ENCODE results near the gene RNF5.
"Not testable (repeated sequence)": the region's sequence is repeated elsewhere in the genome, so short reads cannot be mapped to it uniquely, and the experiment has no call there.

The RNF5 gene

DNA sequence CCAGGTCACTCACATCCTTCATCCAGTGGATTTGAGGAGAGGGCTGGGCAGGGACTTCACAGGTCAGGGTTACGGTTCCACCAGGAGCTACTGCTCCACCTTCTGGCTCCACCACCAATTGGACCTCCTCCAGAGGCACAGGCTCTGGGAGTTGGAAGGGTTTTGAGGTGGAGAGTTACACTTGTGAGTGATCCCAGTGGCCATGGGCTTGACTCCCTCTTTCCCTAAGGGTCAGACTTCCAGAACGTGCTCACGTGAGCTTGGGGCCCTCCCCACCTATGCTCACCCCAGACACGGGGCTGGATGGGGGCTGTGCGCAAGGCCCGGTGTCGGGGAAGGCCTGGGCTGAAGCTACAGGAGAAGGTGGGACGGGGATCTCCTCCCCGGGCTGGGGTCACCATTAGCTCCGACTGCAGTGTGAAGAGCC is 4.4 kb downstream of the RNF5 start:
- H3K4me3 ChIP-seq (ENCODE audit: low read depth, low read length): no peak overlapping the region
- TF ChIP-seq, protein P1, sequence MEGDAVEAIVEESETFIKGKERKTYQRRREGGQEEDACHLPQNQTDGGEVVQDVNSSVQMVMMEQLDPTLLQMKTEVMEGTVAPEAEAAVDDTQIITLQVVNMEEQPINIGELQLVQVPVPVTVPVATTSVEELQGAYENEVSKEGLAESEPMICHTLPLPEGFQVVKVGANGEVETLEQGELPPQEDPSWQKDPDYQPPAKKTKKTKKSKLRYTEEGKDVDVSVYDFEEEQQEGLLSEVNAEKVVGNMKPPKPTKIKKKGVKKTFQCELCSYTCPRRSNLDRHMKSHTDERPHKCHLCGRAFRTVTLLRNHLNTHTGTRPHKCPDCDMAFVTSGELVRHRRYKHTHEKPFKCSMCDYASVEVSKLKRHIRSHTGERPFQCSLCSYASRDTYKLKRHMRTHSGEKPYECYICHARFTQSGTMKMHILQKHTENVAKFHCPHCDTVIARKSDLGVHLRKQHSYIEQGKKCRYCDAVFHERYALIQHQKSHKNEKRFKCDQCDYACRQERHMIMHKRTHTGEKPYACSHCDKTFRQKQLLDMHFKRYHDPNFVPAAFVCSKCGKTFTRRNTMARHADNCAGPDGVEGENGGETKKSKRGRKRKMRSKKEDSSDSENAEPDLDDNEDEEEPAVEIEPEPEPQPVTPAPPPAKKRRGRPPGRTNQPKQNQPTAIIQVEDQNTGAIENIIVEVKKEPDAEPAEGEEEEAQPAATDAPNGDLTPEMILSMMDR (IDR thresholded peaks at IDR 0.05; ENCODE audit: borderline replicate concordance, insufficient read depth, low read depth, low read length): no peak

- no peak overlapping the region for H3K4me3 ChIP-seq (ENCODE audit: low read depth, low read length)
- TF ChIP-seq, protein P1 (IDR thresholded peaks at IDR 0.05; ENCODE audit: borderline replicate concordance, insufficient read depth, low read depth, low read length): no peak
Measured at GRCh38 chr6:32183030-32183429, 4.8 kb downstream of the RNF5 start.

- H3K4me3 ChIP-seq (ENCODE audit: low read depth, low read length): no peak overlapping the region
- TF ChIP-seq, protein P1 (IDR thresholded peaks at IDR 0.05; ENCODE audit: borderline replicate concordance, insufficient read depth, low read depth, low read length): no peak
Measured at GRCh38 chr6:32183483-32184083, 5.4 kb downstream of the RNF5 start.

DNA sequence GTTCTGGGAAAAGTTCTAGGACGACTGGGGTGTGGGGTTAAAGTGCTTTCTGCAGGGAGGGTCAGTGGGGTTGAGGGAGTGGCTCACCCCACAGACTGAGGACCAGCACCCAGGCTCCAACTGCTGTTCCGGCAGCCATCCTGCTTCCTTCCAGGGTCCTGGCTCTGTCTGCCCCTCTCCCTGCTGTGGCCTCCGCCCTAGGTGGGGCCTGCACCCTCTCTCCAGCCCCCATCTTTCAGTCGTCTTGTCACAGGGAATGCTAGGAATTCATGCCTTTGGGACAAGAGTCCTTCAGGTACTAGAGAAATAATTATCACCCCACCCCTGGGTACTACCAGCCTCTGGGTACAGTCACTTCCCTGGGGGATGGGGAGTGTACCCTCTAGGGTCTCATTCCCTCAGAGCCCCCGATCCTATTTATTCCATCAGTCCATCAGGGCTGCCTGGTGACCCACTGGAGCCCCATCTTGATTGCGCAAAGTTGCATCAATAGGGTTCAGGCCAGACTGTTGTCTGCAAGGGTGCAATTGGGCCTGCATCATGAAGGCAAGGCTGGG is 6.0 kb downstream of the RNF5 start, which contains the start of gene AGER:
TSS of gene AGER (minus strand) at position 170 of the 557 bp plus-strand sequence. CDS start at position 139, 31 bp downstream.
- H3K4me3 ChIP-seq (ENCODE audit: low read depth, low read length): no peak within 1 kb of the TSS
- TF ChIP-seq, protein P1 (IDR thresholded peaks at IDR 0.05; ENCODE audit: borderline replicate concordance, insufficient read depth, low read depth, low read length): no peak

DNA sequence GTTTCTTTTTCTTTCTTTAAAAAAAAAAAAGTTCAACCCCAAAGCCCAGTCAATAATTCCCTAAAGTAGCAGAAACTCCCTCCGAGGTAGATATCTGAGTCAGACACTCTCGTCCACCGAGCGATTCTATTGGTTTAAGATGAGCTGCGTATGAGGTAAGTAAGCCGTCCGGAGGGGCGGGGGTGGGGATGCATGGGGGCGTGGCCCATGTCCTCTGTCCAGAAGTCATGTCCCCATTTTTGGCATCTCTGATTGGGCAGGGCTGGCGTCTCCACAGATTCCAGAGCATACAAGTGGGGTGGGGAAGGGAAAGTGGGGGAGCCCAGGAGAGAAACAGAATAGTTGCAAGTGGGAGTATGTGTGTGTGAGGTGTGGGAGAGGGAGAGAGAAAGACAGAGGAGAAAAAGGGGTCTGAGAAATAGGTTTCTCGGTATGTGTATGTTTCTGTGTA is 7.5 kb downstream of the RNF5 start:
- H3K4me3 ChIP-seq (ENCODE audit: low read depth, low read length): not testable (repeated sequence)

DNA sequence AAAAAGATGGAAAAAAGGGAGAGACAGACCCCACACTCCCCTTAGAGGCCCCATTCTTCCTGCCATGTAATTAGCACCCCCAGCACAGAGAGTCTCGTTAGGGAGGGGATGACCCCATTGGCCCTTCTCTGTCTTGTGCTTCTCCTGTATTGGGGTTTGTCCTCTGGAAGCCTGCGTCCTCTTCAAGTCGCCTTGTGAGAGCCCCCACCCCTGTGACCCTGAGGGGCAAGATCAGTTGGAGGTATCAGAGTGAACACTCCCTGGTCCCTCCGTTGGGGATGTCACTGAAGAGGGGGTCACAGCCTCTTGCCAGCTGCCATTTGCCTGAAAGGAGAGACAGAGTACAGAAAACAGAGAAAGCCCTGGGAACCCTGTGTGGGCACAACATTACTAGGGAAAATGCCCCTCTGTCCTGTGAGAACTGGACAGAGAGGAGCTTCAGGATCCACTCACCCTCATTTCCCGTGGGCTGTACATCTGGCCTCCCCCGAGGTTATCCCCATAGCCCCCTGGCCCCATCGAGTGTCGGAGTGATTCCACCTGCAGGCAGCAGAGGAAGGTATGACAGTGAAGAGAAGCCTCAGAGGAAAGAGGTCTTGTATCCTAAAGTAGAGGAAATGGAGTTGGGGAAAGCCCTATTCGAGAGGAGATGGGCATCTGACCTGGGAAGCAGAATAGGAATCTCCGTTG is 8.1 kb downstream of the RNF5 start:
- not testable (repeated sequence) for H3K4me3 ChIP-seq (ENCODE audit: low read depth, low read length)

GRCh38 chr6:32187009-32187709 is 9.0 kb downstream of the RNF5 start:
- H3K4me3 ChIP-seq (ENCODE audit: low read depth, low read length): no peak overlapping the region
- TF ChIP-seq, protein P1 (IDR thresholded peaks at IDR 0.05; ENCODE audit: borderline replicate concordance, insufficient read depth, low read depth, low read length): no peak

DNA sequence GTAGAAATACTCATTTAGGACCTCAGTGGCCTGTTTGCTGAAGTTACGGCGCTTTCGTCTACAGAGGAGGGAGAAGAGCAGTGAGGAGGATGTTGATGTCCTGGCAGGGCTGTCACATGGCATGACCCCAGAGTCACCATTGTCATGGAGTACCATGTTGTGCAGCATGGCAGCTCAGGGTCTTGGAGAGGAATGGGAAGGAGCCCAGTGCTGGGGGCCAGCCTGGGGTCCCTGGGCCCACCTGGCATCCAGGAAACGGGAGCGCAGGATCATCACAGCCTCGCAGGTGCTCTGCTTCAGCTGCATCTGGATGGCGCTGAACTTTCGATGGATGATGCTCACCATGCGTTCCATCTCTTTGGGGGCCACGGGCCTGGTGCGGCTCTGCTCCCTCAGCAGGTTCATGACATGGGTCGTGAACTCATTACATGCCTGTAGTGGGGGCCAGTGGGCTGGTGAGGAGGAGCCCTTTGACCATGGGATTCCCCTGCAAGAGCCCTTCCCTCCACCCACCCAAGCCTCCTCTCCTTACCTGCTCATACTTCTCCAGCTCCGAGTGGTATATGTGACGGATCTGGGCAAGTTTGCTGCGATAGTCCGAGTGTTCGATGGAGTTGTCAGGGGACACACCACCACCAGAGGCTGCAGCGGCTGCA is 9.6 kb downstream of the RNF5 start:
- not testable (repeated sequence) for H3K4me3 ChIP-seq (ENCODE audit: low read depth, low read length)
